NCI-H1048 (cell line): ENCODE data around the gene IFFO2.

Source experiments
- DNase-seq: peaks from one replicate; lab custom pipeline; 2025; lab: John Stamatoyannopoulos, UW

The IFFO2 gene

DNA sequence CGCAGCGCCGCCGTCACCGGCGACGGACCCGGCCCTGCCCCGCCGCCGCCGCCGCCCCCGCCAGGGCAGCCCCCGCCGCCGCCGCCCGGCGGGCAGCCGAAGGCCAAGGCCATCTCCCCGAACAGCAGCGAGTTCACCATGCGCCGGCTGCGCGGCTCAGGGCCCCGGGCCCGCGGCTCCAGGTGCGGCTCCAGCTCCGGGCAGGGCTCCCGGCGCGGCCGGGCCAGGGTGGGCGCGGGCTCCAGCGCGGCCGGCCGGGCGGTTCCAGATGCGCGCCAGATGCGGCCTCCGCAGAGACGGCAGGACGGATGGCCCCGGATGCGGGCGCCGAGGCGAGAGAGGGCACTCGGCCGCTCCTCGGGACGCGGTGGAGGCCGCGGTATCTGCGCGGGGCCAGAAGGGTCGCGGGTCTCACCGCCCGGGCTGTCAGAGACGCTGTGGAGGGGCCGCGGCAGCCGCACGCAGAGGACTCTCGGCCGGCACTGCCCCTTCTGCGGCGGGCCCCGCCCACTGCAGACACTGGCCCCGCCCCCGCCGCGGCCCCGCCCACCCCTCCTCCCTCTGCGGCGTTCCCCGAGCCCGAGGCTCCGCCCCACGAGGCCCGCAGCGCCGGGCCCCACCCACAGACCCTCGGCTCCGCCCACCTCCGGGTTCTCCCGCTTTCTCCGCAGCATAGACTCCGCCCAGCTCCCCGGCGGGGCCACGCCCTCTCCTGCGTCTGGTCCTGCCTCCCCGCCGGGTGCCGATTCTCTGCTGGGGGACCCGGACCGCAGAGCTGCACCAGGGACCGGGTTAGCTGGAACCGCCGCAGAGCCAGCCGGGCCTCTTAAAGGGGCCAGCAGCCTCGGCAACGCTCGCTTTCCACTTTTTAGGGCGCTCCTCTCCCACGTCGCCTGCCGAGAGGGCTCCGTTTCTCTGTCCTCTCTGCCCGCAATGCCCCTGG is at the start of gene IFFO2:
TSS of gene IFFO2 (minus strand) at position 484 of the 943 bp plus-strand sequence. CDS start at position 140, 344 bp downstream.
- peak; percentile 73 for DNase-seq

DNA sequence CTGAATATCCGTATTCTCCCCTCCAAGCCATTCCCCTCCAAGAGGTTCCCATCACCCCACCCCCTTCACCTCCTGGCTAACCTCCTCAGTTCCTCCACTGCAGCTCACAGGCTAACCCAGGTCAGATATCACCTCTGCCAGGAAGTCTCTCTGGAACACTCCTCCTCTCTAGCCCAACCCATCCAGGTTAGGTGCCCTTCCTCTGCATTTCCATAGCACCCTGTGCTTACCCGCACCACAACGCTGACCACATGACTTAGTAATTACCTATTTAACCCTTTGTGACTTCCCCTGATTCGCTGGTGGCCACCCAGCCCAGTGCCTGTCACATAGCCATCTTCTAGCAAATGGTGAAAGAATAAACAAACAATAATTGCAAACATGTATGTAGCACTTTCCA is 49.5 kb upstream of the IFFO2 start:
- DNase-seq = no peak

DNA sequence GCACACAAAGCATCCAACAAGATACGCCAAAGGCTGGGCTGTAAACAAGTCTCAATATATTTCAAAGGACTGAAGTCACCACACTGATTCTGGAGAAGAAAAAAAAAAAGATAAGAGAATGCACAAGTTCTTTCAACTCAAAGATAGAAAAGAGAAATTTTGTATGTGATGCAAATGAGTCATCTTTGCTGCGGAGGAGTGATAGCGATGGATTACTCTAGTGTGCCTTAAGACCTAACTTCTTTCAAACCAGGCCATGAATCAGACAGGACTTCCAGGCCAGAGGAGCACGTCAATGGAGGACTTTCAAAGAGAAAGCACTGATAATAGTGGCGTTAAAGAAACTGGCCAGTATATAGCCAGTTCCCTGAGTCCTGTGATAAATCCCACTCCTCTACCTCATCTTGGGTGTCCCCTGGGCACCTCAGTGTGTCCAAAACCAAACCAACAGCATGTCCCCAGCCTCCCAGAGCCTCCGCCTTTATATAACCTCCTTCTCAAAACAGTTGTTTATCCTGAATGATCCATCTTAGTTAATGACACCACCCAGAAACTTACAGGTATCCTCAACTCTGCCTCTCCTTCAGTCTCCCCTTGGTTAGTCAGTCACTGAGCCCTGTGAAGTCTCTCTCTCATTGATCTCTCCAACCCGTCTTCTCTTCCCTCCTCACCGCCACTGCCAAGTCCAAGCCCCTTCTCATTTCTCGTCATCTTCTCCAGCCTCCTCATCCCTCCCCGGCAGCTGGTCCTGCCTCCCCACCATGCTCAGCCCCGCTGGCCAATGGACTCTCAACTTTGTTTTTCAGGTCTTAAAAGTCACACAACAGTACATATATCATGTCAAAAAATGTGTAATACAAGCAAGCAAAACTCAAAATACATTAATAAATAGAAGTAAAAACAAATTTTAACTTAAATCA is 47.2 kb upstream of the IFFO2 start:
- DNase-seq = no peak

DNA sequence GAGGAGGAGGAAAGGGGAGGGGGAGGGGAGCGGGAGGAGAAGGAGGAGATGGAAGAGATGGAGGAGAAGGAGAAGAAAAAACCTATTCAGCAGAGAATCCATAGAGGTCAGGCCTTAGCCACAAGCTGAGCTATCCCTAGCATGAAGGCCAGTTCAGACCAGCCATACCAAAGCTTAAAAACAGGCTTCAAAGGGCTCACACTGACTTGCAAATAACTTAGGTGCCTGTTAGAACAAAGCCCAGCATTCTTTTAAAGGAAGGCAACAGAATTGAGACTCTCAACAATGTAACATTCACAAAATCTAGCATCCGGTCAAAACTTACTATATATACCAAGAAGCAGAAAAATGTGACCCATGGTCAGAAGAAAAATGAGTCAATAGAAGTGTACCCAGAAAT is 43.6 kb upstream of the IFFO2 start:
- no peak for DNase-seq

DNA sequence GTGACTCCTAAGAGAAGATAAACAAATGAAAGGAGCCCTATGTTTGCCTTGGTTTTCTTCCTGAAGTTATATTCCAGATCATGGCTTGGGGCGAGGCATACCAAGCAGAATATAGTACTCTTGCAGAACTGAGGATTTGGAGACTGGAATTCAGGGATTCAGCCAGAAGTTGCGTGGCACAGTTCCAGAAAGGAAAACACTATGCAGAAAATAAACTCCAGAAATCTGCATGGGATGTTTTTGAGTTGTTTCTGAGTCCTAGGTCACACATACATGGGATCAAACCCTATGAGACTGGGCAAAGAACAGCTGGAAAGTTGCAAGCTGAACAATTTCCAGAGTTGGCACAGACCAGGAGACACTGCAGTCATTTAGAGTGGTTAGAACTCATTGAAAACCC is 42.9 kb upstream of the IFFO2 start:
- DNase-seq = no peak

DNA sequence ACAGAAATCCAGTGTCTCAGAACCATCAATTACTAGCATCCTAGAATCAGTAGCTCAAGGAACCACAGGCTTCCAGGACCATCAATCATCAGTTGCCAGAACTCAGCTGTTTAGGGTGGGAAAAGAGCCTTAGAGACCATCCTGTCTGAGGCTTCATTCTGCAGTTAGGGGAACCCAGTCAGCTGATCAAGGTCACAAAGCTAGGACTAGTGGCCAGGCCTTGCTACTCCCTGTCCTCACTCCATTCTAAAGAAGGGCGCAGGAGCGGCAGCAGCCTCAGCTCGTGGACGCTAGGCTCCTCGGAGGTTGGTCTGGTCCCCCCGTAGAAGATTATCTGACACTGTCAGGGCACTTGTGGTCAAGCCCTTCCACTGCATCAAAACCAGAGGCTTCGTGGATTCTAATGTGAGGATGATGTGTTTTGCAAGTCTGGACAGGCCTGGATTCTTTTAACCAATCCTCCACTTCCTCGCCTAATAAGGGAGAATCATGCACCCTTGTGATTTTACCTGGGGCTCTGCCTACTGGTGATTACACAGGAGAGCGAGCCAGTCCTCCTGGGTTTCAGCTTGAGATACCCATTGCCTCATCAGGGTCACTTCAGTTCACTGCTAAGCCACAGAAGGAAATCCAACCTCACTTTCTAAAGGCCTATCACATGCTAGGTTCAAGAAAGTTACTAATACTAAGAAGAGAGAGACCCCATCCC is 41.7 kb upstream of the IFFO2 start:
- no peak for DNase-seq

DNA sequence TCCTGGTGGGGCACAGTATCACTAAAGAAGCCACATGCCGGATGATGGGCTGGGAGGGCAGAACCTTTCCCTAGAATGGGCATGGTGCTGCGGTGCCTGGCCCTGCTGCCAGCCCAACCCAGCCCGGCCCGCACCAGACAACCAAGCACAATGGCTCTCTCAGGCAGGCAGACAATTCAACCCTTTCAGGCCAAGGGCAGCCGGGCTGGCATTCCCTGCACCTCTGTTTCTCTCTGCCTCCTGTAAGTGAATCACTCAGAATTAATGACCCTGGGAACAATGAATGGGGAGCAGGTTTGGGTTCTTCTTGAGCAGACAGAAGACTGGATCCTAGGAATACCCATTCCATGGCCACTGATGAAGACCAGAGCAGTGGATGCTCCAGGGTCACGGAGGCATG is 41.0 kb upstream of the IFFO2 start:
- DNase-seq = no peak

DNA sequence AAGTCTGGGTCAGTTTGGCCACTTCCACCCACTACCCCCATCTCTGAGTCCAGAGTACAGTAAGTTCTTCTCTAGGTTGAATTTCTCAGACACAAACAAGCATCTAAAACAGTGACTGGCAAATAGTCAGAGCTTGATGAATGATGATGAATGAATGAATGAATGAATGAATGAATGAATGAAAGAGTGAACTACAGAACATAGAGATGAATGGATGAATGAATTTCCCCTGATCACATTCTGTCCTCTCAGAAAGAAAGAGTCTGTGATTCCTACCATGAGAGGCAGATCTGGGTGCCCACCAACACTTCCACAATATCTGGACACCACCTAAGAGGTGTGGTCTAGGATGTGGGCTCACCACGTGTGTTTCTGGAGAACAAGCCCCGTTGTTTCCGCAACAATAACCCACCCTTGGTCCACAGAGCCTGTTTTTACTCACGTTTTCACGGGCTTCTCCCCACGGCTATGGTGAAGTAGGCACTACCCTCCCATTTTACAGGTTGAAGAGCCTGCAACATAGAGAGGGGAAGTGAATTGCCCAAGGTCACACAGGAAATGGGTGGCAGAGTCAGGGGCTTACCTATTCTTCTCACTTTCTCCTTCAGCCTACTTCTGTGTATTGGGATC is 40.2 kb upstream of the IFFO2 start:
- no peak for DNase-seq

DNA sequence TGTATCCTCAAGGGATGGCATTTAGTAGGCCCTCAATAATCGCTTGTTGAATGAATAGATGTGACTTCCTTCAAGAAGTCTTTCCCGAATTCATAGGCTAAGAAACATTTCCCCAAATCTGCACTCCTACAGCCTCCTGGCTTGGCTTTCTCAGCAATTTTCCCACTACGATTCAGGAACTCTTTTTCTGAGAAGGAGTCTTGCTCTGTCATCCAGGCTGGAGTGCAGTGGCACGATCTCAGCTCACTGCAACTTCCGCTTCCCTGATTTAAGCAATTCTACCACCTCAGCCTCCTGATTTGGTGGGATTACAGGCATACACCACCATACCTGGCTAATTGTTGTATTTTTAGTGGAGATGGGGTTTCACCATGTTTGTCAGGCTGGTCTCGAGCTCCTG is 37.9 kb upstream of the IFFO2 start:
- DNase-seq = no peak

DNA sequence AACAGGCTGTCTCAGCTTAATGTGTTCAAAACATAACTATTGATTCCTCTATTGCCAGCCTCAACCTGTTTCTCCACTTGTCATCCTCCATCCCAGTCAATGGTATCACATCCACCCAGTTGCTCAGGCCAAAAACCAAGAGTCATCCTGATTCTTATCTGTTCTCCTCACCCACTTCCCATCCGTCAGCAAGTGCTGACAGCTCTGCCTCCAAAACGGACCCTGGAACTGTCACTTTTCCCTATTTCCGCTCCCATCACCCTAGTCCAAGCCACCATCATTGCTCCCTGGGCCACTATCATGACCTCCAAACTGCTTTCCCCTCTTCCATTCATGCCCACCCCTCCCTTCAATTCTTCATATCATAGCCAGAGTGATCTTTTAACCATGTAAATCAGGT is 36.2 kb upstream of the IFFO2 start:
- DNase-seq = no peak

DNA sequence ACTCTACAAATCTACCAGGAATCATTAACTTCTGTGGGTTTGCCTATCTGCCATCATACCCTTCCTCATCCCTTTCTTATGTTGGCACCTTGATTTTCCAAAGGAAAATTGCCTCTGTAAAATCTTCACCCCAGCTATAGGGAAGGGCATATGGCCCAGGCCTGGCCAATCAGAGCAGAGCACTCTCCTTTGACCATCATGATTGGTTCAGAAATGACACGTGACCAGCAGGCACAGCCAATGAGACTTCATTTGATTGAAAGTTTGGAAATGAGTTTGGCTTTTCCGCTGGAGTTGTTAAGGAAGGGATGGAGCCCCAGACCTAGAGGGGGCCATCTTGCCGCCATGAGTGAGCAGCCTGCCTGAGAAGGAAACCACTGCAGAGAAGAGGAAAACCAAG is 35.1 kb upstream of the IFFO2 start:
- no peak for DNase-seq

DNA sequence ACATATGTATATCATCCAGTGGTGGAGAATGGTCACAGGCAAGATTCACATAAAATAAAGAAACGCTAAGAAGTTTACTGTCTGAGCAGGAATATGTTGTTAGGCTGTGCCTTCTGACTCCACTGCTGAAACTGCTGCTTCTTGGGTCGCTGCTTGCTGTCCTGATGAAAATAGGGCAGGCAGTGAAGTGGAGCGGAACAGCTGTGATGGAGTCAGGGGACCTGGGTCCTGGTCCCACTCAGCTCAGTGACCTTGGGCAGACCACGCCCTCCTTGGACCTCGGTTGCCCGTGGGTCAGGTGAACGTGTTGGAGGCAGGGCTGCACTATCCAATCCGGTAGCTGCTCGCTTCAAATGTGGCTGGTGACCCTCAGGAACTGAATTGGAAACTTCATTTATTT is 33.4 kb upstream of the IFFO2 start:
- no peak for DNase-seq

DNA sequence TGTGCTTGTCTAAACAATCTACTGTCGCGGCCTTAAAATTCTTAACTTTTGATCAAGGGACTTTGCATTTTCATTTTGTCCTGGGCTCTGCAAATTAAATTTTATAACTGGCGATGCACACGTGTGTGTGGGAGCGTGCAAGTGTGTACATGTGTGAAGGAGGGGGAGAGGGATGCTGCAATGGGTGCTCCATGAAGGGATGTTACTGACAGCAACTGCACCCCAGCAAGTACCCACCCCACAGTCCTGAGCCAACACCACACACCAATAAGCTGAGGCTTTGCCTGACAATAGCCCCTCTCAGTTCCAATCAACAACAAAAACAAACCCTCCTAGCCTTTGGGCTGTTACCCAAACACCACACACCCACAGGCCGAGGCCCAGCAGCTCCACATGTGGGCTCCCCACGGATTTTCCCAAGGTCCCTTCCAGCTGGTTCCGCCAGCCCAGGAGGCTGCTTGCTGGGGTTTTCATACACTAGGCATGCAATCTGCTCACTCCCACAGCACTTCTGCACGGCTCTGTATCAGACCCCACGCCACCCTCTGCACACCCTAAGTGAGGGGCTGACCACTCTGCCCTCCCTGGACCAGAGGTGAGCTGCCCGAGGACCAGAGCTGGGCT is 32.8 kb upstream of the IFFO2 start:
- DNase-seq = no peak

DNA sequence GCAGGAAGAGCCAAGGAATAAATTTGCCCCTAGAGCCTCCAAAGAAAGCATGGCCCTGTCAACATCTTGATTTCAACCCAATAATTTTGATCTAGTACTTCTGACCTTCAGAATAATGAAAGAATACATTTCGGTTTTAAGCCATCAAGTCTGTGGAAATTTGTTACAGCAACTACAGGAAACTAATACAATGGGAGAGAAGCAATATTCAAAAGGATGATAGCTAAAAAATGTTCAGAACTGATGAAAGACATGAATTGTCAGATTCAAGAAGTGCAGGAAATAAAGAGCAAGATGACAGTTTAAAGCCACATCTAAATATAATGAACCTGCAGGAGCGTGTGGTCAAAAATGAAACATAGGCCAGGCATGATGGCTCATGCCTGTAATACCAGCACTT is 24.8 kb upstream of the IFFO2 start:
- DNase-seq = no peak

DNA sequence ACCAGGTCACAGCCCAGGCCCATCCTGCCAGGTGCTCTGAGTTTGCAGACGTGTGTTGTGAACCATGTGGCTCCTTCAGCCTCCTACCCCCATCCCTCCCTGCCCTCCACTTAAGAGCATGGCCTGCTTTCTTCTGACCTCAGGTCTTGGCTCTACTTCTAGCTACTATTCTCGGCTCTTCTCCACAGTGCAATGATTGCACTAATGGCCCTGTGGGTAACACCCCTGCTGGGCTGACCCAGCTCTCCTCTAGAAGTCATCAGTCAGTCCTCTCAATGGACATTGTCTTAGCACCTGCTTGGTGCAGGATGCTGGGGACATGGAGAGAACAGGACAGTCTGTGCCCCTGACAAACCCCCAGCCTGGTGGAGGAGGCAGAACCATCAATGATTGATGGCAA is 22.2 kb upstream of the IFFO2 start:
- DNase-seq = no peak

DNA sequence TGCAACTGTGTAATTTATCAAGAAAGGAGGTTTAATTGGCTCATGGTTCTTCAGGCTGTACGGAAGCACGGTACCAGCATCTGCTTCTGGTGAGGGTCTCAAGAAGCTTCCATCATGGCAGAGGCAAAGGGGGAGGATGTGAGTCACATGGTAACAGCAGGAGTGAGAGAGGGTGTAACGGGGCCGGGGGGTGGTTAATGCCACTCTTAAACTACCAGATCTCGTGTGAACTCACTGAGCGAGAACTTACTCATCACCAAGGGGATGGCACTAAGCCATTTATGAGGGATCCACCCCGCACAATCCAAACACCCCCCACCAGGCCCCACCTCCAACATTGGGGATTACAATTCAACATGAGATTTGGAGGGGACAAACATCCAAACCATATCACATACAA is 21.0 kb upstream of the IFFO2 start:
- no peak for DNase-seq

DNA sequence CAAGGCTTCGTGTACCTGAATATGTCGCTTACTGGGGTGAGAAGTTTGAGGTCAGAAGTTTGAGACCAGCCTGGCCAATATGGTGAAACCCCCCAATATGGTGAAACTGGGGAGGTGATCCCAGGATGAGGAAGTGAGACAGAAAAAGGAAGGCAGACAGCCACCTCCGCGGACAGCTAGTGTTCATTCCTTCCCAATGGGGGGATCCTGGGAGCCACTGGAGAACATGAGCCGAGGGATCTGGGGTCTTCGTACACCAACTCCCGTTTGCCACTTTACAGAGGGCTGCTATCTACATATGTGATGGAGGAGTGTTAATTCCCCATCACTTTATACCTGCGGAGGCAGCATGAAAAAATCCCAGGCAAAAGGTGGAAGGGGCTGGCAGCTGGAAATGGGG is 19.6 kb upstream of the IFFO2 start:
- DNase-seq = no peak

DNA sequence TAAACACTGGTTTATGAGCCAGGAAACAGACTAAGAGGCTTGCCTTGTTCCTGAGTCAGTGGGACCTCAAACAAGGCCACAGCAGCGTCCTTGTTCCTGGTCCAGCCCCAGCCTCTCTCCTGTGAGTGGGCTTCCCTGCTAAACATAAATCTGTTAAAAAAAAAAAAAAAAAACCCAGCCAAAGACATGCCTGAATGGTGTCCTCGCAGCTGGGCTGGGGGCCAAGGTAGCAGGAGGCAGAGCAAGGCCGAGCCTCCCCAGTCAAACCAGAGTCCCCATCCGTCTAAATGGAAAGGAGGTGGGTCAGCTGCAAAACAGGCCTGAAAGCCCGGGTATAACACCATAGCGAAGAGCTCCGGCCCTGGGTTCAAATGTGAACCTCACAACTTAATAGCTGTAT is 18.1 kb upstream of the IFFO2 start:
- no peak for DNase-seq

DNA sequence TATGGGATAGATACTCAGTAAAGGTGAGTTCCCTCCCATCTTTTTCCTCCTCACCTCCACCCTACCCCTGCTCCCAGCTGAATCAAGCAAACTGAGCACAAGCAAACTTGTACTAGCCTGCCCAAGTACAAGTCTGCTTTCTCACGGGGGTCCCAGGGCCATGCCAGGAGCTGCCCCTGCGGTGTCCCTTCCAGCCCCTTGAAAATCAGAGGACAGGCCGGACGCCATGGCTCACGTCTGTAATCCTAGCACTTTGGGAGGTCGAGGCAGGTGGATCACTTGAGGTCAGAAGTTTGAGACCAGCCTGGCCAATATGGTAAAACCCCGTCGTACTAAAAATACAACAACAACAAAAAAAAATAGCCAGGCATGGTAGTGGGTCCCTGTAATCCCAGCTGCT is 17.5 kb upstream of the IFFO2 start:
- DNase-seq = no peak

DNA sequence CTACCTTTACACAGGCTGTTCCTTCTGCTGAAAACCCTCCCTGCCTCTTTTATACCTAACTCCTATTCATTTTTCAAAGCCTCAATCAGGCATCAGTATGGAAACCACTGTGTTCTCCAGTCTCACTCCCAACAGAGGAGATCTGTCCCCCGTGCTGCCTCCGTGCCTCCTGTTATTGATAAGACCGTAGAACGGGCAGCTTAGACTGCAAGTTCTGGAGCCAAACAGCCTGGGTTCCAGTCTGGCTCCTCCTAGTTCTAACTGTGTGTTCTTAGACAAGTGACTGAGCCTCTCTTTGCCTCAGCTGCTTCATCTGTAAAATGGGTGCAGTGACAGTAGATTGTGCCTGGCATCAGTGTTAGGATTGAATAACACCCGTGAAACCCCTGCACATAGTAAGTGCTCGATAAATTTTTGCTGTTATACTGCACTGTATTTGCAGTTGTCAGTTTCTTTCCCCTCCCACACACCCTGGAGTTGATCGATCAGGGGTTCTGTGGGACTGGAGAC is 17.0 kb upstream of the IFFO2 start:
- no peak for DNase-seq

DNA sequence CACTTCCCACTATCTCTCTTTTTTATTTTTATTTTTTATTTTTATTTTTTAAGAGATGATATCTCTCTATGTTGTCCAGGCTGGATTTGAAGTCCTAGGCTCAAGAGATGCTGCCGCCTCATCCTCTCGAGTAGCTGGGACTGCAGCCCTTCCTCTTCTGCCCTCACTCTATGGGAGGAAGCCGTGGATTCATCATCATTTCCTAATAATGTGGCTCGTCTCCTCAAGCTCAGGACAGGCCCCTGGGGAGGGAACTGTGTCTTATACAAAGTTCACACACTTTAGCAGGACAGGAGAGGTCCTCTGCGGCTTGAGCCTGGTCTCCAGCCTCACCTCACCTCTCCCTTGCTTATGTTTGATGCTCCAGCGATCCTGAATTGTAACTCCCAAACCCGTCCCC is 16.5 kb upstream of the IFFO2 start:
- no peak for DNase-seq
